Glutamatergic neuron (in vitro differentiated cells): Measurements from ENCODE around the gene C2CD5. TPM values are rescaled to one million over a fixed set of nuclear protein-coding genes. Genes with fewer than 3 reads are reported as not detected.
A peak's percentile ranks its signal among the peaks of the same experiment; 100 is the strongest.

Source experiments
- DNase-seq: peaks from one replicate; pipeline ENCODE4 v3.0.0; 2022
- H3K27ac Mint-ChIP-seq: one replicate; pipeline ENCODE4 v1.8.0; 2020; ENCODE audit warnings: mild to moderate bottlenecking, mixed read lengths, inconsistent platforms; ENCODE audit not compliant: unreplicated experiment
- H3K27me3 Mint-ChIP-seq: one replicate; pipeline ENCODE4 v1.8.0; 2020; ENCODE audit warnings: mild to moderate bottlenecking, moderate library complexity, mixed read lengths, inconsistent platforms; ENCODE audit not compliant: unreplicated experiment
- H3K36me3 Mint-ChIP-seq: one replicate; pipeline ENCODE4 v1.8.0; 2020; ENCODE audit warnings: mild to moderate bottlenecking, mixed read lengths, inconsistent platforms; ENCODE audit not compliant: unreplicated experiment
- H3K4me1 Mint-ChIP-seq: one replicate; pipeline ENCODE4 v1.8.0; 2020; ENCODE audit warnings: mild to moderate bottlenecking, low read depth, mixed read lengths, inconsistent platforms; ENCODE audit not compliant: unreplicated experiment
- H3K4me3 Mint-ChIP-seq: one replicate; pipeline ENCODE4 v1.8.0; 2020; ENCODE audit warnings: mild to moderate bottlenecking, mixed read lengths, inconsistent platforms; ENCODE audit not compliant: unreplicated experiment
- H3K9me3 Mint-ChIP-seq: one replicate; pipeline ENCODE4 v1.8.0; 2020; ENCODE audit warnings: mild to moderate bottlenecking, moderate library complexity, mixed read lengths, inconsistent platforms; ENCODE audit not compliant: unreplicated experiment
- total RNA-seq: library from RNA; stranded (reverse); fragmentation: NEBNext Ultra II Directional; extraction: Animal tissue kit (Norgen Biotek cat#: 25700); gene quantifications from one replicate; pipeline ENCODE4 v1.2.1, GENCODE V29; 2021; ENCODE audit not compliant: unreplicated experiment
- TF ChIP-seq, protein P1 (sequence below): fragments of 200-600 bp; sonication (generic); IDR thresholded peaks from one replicate; pipeline ENCODE4 v1.5.0; 2021; ENCODE audit not compliant: partially characterized antibody, unreplicated experiment

C2CD5 gene
- total RNA-seq, 1 donor from 2014 or later: 104 TPM

DNA sequence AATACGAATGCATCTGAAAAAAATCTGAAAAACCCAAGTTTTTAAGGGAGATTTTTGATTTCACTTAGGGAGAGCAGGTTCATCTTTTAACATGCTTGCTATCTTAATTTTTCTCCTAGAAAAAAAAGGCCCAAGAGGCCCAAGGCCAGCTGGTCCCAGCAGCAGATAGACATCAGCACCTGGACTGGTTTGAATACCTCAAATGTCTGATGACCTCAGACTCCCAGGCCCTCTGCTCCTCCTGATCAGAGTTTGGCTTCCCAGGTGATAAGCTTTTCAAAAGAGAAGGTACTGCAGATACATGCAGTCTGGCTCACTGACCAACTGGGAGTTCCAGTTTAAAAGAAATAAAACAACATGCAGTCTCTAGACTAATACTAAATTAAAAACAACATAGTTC, 82.6 kb downstream of the C2CD5 start:
- peaks cover 32% of the 10 kb centered on the region for H3K4me1 Mint-ChIP-seq
- no peak for DNase-seq
- no peak overlapping the region for H3K4me3 Mint-ChIP-seq
- H3K27ac Mint-ChIP-seq: peak overlapping the region; percentile 57
- H3K36me3 Mint-ChIP-seq: no peaks in the 10 kb centered on the region
- H3K9me3 Mint-ChIP-seq: peaks cover 4% of the 10 kb centered on the region
- TF ChIP-seq, protein P1, sequence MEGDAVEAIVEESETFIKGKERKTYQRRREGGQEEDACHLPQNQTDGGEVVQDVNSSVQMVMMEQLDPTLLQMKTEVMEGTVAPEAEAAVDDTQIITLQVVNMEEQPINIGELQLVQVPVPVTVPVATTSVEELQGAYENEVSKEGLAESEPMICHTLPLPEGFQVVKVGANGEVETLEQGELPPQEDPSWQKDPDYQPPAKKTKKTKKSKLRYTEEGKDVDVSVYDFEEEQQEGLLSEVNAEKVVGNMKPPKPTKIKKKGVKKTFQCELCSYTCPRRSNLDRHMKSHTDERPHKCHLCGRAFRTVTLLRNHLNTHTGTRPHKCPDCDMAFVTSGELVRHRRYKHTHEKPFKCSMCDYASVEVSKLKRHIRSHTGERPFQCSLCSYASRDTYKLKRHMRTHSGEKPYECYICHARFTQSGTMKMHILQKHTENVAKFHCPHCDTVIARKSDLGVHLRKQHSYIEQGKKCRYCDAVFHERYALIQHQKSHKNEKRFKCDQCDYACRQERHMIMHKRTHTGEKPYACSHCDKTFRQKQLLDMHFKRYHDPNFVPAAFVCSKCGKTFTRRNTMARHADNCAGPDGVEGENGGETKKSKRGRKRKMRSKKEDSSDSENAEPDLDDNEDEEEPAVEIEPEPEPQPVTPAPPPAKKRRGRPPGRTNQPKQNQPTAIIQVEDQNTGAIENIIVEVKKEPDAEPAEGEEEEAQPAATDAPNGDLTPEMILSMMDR: no peak
- H3K27me3 Mint-ChIP-seq: peaks cover 3% of the 10 kb centered on the region

DNA sequence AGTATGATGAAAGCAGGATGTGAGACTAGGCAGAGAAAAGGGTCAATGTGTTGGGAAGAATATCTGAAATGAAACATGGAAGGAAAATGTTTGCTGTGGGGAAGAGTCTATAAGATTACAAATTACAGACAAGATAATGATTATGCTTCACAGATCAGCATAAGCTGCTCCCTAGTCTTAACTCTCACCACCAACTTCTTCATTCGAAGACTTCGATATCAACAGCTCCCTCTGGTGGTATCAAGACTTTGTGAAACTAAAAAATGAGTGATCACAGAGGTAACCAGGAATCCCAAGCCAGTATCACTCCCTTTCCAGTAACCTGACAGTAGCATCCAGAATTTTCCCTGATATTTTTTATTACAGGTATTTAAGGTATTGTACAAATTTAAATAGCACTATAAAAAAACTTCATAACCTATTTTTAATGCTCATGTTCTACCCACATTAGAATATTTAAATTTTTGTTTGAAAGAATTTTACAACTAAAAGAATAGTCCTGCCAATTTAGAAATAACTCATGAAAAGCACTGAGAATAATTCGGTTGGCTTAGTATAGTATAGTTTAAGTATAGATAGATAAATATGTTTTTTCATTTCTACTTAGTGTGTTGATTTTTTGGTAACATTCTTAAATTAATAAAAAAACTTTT, 84.4 kb downstream of the C2CD5 start:
- Mint-ChIP-seq H3K36me3 (no peaks in the 10 kb centered on the region), H3K4me3 (peak overlapping the region; percentile 64), H3K27ac (peak overlapping the region; percentile 76), H3K9me3 (peaks cover 4% of the 10 kb centered on the region), H3K27me3 (peaks cover 3% of the 10 kb centered on the region), H3K4me1 (peaks cover 36% of the 10 kb centered on the region)
- no peak for DNase-seq
- TF ChIP-seq, protein P1: peak; percentile 58

DNA sequence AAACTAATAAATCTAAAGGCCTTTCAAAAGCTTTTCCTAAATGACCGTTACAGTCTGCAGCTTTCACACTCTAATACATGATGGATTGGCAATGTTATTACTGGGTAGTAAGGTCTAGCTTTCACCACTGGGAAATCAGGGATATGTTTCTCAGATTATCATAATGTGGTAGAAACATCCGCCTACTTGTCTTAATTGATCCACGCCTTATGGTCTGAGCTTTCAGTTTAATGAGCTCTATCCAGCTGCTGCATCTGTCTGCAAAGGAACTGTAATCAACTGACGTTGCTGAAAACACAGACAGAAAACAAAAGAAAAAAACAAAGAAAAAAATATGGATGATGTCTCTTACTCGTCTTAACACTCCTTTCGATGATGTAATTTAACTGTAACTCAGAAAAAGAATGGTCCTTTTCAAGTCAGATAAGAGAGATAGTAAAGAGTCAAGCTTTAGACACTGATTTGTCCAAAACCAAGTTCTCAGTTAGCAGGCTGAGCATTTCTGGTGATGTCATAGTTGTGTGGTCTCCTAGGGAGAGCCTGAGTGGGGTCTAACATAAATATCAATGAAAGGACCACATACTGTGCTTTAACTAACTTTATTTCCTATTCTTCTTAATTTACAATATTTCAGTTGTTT, 85.9 kb downstream of the C2CD5 start:
- Mint-ChIP-seq H3K27ac (peak overlapping the region; percentile 98), H3K4me1 (peaks cover 45% of the 10 kb centered on the region), H3K4me3 (peak overlapping the region; percentile 64), H3K9me3 (peaks cover 4% of the 10 kb centered on the region), H3K36me3 (no peaks in the 10 kb centered on the region), H3K27me3 (peaks cover 3% of the 10 kb centered on the region)
- no peak for DNase-seq
- TF ChIP-seq, protein P1: no peak

DNA sequence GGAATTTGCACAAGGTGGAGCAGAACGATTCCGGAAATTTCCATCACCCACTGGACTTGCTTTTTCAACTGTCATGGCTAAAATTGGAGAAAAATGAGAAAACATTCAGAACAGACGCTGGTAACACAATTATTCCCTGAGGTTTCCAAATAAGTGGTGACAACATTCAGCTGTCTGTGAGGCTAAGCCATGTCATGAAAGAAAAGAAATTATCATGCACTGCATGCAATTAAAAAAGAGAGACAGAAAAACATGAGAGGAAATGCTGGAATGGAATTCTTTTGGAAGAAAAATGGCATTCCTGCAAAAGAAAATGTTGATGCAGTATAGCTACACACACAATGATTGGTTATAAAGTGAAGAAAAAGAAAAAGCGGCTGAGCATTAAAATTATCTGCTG, 87.3 kb downstream of the C2CD5 start:
- Mint-ChIP-seq H3K4me1 (peaks cover 51% of the 10 kb centered on the region), H3K4me3 (peak overlapping the region; percentile 77), H3K27me3 (peaks cover 3% of the 10 kb centered on the region), H3K36me3 (no peaks in the 10 kb centered on the region), H3K9me3 (peaks cover 4% of the 10 kb centered on the region), H3K27ac (peak overlapping the region; percentile 98)
- TF ChIP-seq, protein P1: no peak
- no peak for DNase-seq

DNA sequence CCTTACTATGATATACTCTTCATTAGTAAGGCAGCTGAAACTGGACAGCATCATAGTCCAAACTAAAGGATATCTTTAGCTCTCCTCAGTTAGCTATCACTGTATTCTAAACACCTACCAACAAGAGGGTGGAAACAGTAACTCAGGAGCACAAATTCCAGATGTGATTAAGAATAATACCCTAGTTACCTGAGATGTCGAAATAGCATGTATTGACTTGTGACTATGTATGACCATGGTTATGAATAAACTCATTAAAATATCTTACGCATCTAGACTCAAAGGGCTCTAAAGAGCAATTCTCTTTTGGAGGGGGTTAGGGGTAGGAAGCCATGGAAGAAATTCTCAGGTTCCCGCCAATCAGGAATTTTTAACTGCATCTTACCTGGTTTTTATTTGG, 90.8 kb downstream of the C2CD5 start:
- peak overlapping the region; percentile 68 for H3K27ac Mint-ChIP-seq
- TF ChIP-seq, protein P1: no peak
- H3K36me3 Mint-ChIP-seq: no peaks in the 10 kb centered on the region
- H3K4me3 Mint-ChIP-seq: no peak overlapping the region
- H3K4me1 Mint-ChIP-seq: peaks cover 35% of the 10 kb centered on the region
- no peak for DNase-seq
- peaks cover 2% of the 10 kb centered on the region for H3K9me3 Mint-ChIP-seq
- H3K27me3 Mint-ChIP-seq: peaks cover 2% of the 10 kb centered on the region
